GM18907 (cell line): ENCODE data around the gene LPAR3.
A peak's percentile ranks its signal among the peaks of the same experiment; 100 is the strongest.
"Not testable (repeated sequence)": the region's sequence is repeated elsewhere in the genome, so short reads cannot be mapped to it uniquely, and the experiment has no call there.

Experiments used
- ATAC-seq: cut with Tn5 transposase; IDR thresholded peaks from one replicate; pipeline ENCODE4 v1.9.1; 2021; ENCODE audit warnings: mild to moderate bottlenecking, moderate library complexity; ENCODE audit not compliant: unreplicated experiment

Gene LPAR3, protein sequence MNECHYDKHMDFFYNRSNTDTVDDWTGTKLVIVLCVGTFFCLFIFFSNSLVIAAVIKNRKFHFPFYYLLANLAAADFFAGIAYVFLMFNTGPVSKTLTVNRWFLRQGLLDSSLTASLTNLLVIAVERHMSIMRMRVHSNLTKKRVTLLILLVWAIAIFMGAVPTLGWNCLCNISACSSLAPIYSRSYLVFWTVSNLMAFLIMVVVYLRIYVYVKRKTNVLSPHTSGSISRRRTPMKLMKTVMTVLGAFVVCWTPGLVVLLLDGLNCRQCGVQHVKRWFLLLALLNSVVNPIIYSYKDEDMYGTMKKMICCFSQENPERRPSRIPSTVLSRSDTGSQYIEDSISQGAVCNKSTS

GRCh38 chr1:84892705-84893618 is at the start of gene LPAR3:
Gene LPAR3 (minus strand): TSS chr1:84893206. CDS start chr1:84866120, 27,086 bp downstream.
- no peak for ATAC-seq

GRCh38 chr1:84941843-84942242 is 48.8 kb upstream of the LPAR3 start:
- no peak for ATAC-seq

GRCh38 chr1:84940481-84940880 is 47.5 kb upstream of the LPAR3 start:
- no peak for ATAC-seq

DNA sequence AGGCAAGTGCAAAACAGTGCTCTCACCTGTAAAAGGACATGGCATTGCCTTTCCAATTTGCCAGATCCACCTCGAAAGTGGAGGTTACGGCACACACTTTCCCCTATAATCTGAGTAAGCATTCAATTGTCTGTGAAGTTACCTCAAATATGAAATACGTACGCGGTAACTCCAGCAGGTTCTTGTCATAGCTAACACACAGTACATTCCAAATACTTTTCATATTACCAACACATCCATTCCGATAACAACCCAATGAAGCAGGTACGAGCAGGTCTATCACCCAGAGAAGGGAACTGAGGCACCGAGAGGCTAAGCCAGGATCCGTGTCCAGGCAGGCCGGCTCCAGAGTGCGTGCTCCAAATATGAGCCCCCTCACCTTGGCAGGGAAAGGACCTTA is 46.8 kb upstream of the LPAR3 start:
- ATAC-seq: no peak

DNA sequence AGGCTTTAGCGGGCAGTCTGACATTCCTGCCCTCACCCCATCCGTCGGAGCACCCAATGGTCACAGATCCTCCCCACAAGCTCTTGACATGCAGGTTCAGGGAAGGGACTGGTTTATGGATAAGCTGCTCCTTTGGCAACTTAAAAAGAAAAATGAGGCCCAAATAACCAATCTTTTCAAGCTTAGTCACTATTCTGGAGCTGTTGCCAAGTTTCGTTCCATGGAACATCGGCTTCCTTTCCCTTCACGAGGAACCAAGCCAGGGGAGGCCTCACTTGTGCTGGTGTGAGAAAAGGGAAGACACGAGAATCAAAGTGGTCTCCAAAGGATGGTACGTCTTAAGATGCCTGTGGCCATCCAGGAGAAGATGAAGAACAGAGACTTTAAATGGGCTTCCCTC is 46.1 kb upstream of the LPAR3 start:
- no peak for ATAC-seq

DNA sequence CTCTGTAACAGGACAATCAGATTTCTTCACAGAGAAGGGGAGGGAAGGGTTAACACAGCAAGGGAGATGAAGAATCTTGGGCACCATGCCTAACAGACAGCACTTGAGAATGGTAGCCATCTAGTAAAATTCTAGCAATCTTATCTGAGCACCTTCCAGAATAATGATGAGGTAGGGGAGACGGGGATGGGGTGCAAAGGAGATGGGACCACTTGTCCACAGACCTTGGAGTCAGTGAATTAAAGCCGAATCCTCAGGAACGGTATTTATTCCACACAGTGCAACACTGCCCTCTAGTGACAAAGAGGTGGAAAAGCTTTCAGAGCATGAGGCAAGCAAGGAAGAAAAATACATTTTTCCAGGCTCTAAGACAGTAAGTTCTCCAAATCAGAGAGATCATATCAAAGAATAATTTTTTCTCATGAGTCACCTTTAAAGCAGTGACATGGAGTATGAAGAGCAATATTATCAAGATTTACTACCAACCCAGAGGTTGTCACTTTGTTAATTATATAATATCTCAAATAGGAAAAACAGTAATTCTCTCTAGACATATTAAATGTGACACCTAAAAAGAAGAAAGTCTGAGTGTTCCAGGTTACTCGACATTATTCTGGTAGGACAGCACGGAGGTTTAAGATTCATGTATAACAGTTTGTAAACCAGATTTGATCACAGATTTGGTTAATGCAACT is 43.3 kb upstream of the LPAR3 start:
- peak; percentile 53 for ATAC-seq

GRCh38 chr1:84933011-84933611 is 40.1 kb upstream of the LPAR3 start:
- no peak for ATAC-seq

- no peak for ATAC-seq
Measured at GRCh38 chr1:84930831-84931230, 37.8 kb upstream of the LPAR3 start.

GRCh38 chr1:84930329-84930728 is 37.3 kb upstream of the LPAR3 start:
- ATAC-seq: no peak

DNA sequence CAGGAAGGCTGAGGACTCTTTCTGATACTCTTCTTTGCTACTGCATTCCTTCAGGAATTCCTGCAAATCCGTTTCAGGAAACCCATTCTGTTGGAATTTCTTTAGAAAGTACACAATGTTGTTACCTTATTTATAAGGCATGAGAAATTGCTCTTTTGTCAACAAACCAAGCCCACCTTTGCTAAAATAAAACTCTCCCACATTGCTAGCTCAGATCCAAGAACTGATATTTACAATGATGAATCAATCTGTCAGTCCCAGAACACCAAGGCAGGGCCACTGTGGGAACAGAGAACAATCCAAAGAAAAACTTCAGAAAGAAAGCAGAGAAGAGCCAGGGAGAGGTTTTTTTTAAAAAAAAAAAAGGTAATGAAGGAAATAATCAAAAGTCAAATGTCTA is 36.6 kb upstream of the LPAR3 start:
- no peak for ATAC-seq

DNA sequence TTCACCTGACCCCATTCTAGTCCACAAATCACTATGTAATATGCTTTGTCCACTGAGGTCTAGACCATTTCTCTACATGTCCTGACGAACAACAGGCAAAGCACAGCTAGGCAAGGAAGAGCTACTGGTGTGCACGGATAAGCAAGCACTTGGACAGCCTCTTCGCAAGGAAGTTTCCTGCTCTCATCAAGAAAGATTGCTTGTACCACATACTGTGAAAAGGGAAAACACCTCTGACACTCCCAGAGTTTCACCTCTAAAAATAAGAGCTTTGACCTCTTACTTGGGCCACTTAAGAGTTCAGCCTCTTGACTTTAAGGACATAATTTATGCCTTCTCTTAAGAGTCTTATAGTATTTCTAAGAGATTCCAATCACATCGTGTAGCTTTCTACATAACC is 36.0 kb upstream of the LPAR3 start:
- no peak for ATAC-seq

- ATAC-seq: no peak
Measured at GRCh38 chr1:84923317-84923716, 30.3 kb upstream of the LPAR3 start.

- ATAC-seq: no peak
Measured at GRCh38 chr1:84920159-84920558, 27.2 kb upstream of the LPAR3 start.

DNA sequence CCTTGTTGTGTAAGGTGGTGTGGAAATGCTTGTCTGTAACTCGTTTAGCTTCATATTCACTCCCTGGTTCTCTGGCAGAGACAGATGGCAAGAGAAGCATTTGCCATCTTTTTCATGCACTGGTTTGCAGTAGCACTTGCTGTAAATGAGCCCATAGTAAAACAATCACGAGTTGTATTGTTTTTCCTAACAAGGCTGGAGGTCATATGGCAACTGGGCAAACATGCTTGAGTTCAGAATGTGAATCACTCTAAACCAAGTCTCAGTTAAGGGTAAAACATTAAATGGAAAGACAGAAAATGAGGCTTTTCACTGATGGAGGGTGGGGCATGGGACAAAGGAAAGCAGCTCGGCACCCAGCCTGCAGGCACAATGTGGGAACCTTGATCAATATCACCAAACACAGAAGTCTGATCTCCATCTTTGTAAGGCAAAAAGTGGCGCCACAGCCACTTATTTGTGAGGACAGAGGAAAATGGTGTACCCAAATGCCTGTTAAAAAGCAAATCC is 26.5 kb upstream of the LPAR3 start:
- no peak for ATAC-seq

DNA sequence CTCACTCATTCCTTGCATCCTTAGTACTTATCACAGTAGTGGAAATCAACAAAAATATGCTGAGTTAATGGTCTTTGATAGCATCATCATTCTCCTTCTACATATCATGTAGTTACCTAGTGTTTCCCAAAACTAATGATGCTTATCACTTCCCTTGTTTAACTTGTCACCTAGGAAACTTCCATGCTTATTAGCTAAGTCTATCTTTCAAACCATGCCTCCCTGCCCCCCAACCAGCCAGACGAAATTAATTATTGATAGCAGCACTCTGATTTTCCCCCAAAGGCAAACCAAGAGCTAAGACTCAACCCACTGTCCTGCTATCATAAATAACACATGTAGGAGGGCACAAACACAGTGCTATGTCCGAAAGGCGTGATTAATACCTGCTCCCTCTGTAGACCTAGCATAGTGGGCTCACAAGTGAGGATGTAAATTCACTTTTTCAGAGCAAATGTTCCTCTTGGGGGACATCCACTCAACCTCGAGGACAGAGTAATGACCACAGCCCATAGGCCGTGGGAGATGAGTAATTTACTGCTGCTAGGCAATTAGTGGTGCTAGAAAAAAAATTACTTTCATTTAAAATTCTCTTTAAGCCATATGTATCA is 25.8 kb upstream of the LPAR3 start:
- ATAC-seq: no peak

DNA sequence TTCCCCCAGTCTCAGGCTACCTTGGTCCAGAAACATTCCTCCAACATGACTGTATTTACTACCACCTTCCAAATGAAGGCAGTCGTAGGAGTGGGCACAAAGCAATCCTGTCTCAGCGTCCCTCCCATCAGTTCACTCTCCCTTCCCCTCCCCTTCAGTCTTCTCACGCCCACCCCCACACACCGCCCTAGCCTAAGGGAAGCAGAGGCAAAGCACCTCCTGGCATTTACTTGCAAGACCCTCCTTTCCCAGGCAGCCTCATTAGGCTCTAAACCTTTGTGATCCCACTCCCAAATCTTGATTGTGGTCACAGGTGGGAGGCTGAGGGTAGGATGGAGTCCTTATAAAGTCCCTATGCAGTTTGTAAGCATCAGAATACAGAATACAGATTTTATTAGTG is 23.9 kb upstream of the LPAR3 start:
- no peak for ATAC-seq

GRCh38 chr1:84913555-84913892 is 20.5 kb upstream of the LPAR3 start:
- no peak for ATAC-seq

GRCh38 chr1:84912726-84913554 is 19.9 kb upstream of the LPAR3 start:
- no peak for ATAC-seq

GRCh38 chr1:84908746-84909464 is 15.9 kb upstream of the LPAR3 start:
- not testable (repeated sequence) for ATAC-seq
